ENCODE data around the gene BTBD9. TPM values are rescaled to one million over a fixed set of nuclear protein-coding genes. Genes with fewer than 3 reads are reported as not detected.

The BTBD9 gene
- total RNA-seq, 1 donor: 21.4 TPM

- no peak overlapping the region for H3K4me3 ChIP-seq (ENCODE audit: low read depth, low read length)
- no peak for DNase-seq (ENCODE audit: low read depth)
- TF ChIP-seq CTCF (IDR thresholded peaks at IDR 0.05; ENCODE audit: insufficient read depth, low read length): no peak
These were observed 425.6 kb downstream of the BTBD9 start for GRCh38 chr6:38214159-38214558.

- H3K4me3 ChIP-seq (ENCODE audit: low read depth, low read length): no peak overlapping the region
- TF ChIP-seq CTCF (IDR thresholded peaks at IDR 0.05; ENCODE audit: insufficient read depth, low read length): no peak
- peak; percentile 5 for DNase-seq (ENCODE audit: low read depth)
These were observed 426.5 kb downstream of the BTBD9 start for GRCh38 chr6:38213251-38213658.

- DNase-seq (ENCODE audit: low read depth): peak; percentile 22
- TF ChIP-seq CTCF (IDR thresholded peaks at IDR 0.05; ENCODE audit: insufficient read depth, low read length): no peak
- no peak overlapping the region for H3K4me3 ChIP-seq (ENCODE audit: low read depth, low read length)
These were observed 427.1 kb downstream of the BTBD9 start for GRCh38 chr6:38212579-38212978.

- DNase-seq (ENCODE audit: low read depth): no peak
- H3K4me3 ChIP-seq (ENCODE audit: low read depth, low read length): no peak overlapping the region
- no peak for TF ChIP-seq CTCF (IDR thresholded peaks at IDR 0.05; ENCODE audit: insufficient read depth, low read length)
These were observed 427.6 kb downstream of the BTBD9 start for GRCh38 chr6:38212116-38212515.

- no peak for TF ChIP-seq CTCF (IDR thresholded peaks at IDR 0.05; ENCODE audit: insufficient read depth, low read length)
- DNase-seq (ENCODE audit: low read depth): peak; percentile 4
- no peak overlapping the region for H3K4me3 ChIP-seq (ENCODE audit: low read depth, low read length)
These were observed 430.1 kb downstream of the BTBD9 start for GRCh38 chr6:38209371-38210260.

- no peak for DNase-seq (ENCODE audit: low read depth)
- TF ChIP-seq CTCF (IDR thresholded peaks at IDR 0.05; ENCODE audit: insufficient read depth, low read length): no peak
- H3K4me3 ChIP-seq (ENCODE audit: low read depth, low read length): no peak overlapping the region
These were observed 431.7 kb downstream of the BTBD9 start for GRCh38 chr6:38208028-38208427.
